ENCODE measurements around the gene NELFE. TPM values are rescaled to one million over a fixed set of nuclear protein-coding genes. Genes with fewer than 3 reads are reported as not detected.
A peak's percentile ranks its signal among the peaks of the same experiment; 100 is the strongest.
"Not testable (repeated sequence)": the region's sequence is repeated elsewhere in the genome, so short reads cannot be mapped to it uniquely, and the experiment has no call there.

The NELFE gene
- total RNA-seq, 1 donor from 2014 or later, result 87.1 TPM

DNA sequence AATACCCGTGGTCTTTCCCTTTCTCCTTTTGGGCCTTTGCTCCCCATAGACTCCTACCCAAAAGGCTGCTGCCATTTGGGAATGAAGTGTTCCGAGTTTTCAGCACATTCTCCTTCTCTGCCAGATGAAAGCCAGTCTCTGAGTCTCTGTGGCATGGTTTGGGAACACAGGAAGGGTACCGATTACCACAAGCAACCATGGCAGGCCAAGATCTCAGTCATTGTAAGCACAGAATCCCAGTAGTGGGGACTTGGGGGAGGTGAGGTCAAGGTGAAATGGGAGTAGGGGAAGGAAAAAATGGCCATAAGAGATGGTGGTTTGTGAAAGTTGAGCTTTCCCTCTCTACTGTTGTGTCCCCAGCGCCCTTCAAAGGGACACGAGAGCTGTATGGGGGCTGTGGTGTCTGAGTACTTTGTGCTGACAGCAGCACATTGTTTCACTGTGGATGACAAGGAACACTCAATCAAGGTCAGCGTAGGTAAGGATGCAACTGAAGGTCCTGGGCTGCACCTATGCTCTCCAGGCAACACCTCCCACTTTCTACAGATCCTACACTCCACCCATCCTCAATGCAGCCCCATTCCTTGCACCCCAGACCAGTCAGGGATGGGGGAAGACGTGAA, 8.7 kb downstream of the NELFE start:
- DNase-seq (ENCODE audit: low read depth), result no peak

DNA sequence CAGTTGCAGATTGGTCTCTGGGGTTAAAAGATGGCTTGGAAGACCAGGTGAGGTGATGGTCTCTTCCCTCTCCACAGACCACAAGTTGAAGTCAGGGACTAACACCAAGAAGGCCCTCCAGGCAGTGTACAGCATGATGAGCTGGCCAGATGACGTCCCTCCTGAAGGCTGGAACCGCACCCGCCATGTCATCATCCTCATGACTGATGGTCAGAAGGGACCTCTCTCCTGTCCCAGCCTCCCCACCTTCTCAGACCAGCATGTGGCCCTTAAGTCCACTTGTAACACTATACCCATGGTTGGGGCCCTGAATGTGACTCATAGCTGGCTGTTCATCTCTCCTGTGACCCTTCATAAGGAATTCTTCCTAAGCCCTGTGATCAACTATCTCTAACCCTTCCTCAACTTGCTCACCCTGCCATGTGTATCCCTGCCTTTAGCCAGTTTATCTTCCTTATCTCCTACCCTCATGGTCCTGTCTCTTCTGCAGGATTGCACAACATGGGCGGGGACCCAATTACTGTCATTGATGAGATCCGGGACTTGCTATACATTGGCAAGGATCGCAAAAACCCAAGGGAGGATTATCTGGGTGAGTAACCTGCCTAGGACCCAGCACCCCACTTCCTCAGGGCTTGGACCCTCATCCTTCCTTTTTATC, 9.9 kb downstream of the NELFE start:
- DNase-seq (ENCODE audit: low read depth), result no peak

DNA sequence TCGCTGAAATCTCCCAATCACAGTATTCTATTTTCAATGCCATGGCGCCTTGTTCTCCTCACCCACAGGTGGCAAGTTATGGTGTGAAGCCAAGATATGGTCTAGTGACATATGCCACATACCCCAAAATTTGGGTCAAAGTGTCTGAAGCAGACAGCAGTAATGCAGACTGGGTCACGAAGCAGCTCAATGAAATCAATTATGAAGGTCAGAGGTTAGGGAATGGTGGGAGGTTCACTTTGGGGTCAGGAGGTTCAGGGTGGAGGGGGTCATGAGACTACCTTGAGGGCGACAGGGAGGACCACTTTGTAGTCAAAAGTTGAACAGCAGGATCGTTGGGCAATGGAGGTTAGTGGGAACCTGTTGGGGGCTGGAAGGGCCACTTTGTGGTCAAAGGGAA, 10.5 kb downstream of the NELFE start:
- DNase-seq (ENCODE audit: low read depth), result no peak

DNA sequence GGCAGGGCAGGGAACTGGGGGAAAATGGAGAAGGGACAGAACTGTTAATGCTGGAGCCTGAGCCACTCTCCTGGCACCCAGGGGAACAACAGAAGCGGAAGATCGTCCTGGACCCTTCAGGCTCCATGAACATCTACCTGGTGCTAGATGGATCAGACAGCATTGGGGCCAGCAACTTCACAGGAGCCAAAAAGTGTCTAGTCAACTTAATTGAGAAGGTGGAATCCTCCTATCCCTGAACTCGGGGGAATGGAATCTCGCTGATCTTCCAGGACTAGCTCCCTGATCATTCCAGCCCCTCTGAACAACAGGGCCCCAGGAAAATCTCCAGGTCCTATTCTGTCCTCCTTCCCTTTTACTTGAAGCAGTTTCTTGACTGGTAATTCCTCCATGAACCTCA, 10.9 kb downstream of the NELFE start:
- no peak for DNase-seq (ENCODE audit: low read depth)

DNA sequence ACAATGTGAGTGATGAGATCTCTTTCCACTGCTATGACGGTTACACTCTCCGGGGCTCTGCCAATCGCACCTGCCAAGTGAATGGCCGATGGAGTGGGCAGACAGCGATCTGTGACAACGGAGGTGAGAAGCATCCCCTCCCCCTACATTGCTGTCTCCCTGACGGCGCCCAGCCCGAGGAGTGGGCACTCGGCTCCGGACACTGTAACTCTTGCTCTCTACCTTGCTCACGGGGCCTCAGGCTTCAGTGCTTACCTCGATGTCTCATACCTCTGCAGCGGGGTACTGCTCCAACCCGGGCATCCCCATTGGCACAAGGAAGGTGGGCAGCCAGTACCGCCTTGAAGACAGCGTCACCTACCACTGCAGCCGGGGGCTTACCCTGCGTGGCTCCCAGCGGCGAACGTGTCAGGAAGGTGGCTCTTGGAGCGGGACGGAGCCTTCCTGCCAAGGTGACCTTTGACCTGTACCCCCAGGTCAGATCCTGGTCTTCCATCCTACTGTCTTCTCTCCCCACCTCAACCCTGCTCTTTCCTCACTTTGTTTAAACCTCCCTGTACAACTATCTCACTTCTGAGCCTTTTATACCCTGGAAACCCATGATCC, 11.6 kb downstream of the NELFE start:
- no peak for DNase-seq (ENCODE audit: low read depth)

DNA sequence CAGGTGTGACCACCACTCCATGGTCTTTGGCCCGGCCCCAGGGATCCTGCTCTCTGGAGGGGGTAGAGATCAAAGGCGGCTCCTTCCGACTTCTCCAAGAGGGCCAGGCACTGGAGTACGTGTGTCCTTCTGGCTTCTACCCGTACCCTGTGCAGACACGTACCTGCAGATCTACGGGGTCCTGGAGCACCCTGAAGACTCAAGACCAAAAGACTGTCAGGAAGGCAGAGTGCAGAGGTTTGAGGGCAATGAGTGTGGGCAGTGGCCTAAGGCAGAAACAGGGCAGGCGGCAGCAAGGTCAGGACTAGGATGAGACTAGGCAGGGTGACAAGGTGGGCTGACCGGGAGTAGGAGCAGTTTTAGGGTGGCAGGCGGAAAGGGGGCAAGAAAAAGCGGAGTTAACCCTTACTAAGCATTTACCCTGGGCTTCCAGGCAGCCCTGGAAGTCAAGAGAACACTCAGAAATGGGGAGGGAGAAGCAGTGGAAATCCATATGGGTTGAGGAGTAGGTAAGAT, 12.3 kb downstream of the NELFE start:
- no peak for DNase-seq (ENCODE audit: low read depth)

DNA sequence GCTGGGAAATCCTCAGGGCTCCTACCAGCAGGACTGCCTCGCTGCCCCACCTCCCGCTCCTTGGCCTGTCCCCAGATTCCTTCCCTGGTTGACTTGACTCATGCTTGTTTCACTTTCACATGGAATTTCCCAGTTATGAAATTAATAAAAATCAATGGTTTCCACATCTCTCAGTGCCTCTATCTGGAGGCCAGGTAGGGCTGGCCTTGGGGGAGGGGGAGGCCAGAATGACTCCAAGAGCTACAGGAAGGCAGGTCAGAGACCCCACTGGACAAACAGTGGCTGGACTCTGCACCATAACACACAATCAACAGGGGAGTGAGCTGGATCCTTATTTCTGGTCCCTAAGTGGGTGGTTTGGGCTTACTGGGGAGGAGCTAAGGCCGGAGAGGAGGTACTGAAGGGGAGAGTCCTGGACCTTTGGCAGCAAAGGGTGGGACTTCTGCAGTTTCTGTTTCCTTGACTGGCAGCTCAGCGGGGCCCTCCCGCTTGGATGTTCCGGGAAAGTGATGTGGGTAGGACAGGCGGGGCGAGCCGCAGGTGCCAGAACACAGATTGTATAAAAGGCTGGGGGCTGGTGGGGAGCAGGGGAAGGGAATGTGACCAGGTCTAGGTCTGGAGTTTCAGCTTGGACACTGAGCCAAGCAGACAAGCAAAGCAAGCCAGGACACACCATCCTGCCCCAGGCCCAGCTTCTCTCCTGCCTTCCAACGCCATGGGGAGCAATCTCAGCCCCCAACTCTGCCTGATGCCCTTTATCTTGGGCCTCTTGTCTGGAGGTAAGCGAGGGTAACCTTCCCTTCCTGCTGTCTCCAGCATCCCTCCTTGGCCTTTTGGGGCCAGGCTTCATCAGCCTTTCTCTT, 13.0 kb downstream of the NELFE start, which contains the start of gene CFB:
TSS of gene CFB (plus strand) at position 589 of the 863 bp plus-strand sequence. CDS start at position 716, 127 bp downstream.
- DNase-seq (ENCODE audit: low read depth), result peak; percentile 66

DNA sequence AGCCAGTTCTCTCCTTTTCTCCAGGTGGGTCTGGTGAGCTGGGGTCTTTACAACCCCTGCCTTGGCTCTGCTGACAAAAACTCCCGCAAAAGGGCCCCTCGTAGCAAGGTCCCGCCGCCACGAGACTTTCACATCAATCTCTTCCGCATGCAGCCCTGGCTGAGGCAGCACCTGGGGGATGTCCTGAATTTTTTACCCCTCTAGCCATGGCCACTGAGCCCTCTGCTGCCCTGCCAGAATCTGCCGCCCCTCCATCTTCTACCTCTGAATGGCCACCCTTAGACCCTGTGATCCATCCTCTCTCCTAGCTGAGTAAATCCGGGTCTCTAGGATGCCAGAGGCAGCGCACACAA, 13.6 kb downstream of the NELFE start:
- no peak for DNase-seq (ENCODE audit: low read depth)

DNA sequence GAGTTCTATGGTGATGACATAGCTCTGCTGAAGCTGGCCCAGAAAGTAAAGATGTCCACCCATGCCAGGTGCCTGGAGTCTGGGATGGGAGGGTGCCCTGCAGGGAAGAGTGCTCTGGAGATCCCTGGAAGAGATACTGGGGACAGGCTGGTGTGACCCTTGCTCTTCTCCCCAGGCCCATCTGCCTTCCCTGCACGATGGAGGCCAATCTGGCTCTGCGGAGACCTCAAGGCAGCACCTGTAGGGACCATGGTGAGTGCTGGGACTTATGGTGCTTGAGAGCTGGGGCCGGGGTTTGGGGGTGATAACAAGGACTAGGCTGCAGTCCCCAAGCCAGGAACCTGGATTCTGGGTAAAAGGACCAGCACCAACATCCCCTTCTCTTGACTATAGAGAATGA, 15.0 kb downstream of the NELFE start:
- DNase-seq (ENCODE audit: low read depth), result no peak

DNA sequence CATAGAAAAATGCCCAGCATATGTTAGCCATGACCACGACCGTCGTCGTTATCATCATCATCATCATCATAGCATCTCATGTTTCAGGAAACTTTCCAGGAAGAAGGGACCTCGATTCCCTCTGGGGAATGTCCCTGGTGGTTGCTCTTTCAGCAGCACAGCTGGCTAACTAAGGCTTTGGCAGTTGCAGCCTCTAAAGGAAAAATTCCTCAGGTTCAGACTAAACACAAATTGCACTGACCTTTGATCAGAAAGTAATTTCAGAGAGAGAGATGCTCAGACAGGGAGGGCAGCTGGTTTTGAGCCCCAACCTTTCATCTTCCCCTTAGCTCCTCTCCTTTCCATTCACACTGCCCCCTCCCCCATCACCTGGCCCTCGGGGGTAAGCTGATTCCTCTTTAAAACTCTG, 18.5 kb downstream of the NELFE start:
- DNase-seq (ENCODE audit: low read depth), result peak; percentile 41

DNA sequence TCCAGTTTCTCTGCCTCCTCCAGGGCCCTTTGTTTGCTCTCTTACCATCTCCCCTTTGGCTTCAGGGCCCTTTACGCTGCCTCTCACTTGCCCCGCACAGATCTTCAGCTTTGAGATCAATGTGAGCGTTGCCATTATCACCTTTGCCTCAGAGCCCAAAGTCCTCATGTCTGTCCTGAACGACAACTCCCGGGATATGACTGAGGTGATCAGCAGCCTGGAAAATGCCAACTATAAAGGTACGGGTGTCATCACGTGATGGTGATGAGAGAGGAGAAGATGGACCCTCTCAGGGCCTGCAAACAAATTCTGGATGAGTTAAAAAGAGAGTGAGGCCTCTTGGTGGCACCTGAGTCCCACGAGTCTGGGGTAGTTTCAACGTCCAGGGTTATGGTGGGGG, 22.9 kb downstream of the NELFE start:
- DNase-seq (ENCODE audit: low read depth), result no peak

DNA sequence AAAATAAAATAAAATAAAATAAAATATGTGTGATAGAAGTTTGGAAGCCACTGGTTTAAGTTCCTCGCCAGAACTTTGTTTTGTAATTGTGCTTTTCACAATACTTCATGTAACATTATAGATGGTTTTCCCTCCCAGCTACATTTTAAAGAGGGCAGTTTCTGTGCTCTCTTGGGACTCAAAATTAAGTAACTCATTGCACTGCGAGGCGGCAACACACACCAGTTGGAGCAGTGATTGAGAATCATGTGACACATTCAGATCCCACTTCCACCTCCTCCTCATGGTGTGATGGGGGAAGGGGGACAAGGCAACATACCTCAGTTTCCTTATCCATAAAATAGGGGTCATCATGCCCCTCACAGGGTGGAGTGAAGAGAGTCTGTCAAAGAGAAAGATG, 23.8 kb downstream of the NELFE start:
- DNase-seq (ENCODE audit: low read depth), result no peak

DNA sequence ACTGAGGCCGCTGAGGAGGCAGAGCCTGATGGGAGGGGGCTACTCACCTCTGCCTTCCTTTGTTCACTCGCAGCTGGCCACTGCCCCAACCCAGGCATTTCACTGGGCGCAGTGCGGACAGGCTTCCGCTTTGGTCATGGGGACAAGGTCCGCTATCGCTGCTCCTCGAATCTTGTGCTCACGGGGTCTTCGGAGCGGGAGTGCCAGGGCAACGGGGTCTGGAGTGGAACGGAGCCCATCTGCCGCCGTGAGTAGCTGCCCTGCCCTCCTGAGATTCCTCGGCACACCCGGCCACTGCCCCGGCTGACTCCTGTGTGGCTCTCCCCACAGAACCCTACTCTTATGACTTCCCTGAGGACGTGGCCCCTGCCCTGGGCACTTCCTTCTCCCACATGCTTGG, 25.2 kb downstream of the NELFE start:
- DNase-seq (ENCODE audit: low read depth), result no peak

DNA sequence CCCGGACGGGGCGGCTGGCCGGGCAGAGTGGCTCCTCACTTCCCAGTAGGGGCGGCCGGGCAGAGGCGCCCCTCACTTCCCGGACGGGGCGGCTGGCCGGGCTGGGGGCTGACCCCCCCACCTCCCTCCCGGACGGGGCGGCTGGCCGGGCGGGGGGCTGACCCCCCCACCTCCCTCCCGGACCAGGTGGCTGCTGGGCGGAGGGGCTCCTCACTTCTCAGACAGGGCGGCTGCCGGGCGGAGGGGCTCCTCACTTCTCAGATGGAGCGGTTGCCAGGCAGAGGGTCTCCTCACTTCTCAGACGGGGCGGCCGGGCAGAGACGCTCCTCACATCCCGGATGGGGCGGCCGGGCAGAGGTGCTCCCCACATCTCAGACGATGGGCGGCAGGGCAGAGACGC, 26.6 kb downstream of the NELFE start:
- not testable (repeated sequence) for DNase-seq (ENCODE audit: low read depth)

DNA sequence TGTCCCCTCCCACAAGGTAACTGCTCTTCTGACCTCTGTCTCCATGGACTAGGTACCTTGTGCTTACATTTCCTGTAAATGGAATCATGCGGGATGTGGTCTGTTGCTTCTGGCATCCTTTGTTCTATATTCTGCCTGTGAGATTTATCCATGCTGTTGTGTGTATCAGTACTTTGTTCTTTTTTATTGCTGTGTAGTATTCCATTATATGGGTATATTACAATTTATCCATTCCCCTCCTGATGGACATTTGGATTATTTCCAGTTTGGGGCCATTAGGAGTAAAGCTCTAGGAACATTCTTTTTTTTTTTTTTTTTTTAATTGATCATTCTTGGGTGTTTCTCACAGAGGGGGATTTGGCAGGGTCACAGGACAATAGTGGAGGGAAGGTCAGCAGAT, 27.8 kb downstream of the NELFE start:
- DNase-seq (ENCODE audit: low read depth), result no peak

DNA sequence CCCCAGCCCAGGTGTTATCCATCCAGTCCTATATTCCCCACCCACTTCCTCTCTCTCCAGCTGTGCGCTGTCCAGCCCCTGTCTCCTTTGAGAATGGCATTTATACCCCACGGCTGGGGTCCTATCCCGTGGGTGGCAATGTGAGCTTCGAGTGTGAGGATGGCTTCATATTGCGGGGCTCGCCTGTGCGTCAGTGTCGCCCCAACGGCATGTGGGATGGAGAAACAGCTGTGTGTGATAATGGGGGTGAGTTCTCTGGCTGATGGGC, 30.2 kb downstream of the NELFE start:
- DNase-seq (ENCODE audit: low read depth), result no peak

DNA sequence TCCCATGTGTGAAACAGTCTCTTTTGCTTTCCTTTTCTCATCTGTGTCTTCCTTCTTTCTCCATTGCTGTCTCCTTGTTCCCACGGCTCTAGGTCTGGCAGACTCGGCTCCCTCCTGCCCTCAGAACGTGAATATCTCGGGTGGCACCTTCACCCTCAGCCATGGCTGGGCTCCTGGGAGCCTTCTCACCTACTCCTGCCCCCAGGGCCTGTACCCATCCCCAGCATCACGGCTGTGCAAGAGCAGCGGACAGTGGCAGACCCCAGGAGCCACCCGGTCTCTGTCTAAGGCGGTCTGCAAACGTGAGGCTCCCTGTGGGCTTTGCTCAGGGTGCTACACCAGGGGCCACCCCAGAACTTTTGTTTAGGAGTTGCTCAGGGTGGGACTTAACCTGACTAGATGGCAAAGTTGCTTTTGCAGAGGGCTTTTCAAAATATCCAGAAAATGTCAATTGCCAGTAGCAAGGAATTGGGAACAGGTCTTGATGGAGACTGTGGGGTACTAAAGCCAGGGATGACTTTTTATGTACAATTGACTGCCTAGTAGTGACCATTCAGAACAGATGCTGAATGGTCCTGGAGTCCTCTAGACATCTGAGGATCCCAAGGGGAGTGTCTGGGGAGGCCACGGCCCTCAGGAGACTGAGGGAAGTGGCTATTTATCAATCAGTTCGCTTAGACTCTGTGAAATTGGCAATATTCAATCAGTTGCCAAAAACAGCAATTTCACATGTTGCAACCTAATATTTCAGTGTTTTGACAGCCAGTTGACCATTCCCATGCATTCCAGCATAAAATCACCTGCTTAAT, 30.7 kb downstream of the NELFE start:
- no peak for DNase-seq (ENCODE audit: low read depth)

DNA sequence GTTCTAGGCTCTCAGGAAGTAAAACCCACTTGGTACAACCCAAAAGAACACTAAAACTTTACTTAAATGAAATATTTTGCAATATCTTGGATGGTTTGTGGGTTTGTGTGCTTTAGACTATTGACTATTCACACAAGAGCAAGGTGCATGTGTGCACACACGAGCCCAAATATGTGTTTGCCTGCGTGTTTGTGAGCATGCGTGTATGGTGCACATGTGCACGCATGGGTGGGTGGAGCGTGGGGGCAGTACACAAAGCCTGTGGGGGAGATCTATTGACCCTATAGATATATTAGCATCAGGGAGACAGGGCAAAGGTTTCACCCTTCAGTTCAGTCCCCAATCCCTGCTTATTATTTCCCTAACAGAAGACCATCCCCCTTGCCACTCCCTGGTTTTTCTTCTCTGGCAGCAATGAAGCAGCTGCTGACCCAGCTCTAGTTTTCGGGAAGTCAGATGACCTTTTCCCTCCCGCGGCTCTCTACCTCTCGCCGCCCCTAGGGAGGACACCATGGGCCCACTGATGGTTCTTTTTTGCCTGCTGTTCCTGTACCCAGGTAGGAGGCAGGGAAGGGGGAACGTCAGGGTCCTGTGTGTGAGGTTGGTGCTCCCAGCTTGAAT, 31.4 kb downstream of the NELFE start, which contains the start of gene C2:
TSS of gene C2 (plus strand) at position 476 of the 621 bp plus-strand sequence. CDS start at position 512, 36 bp downstream.
- DNase-seq (ENCODE audit: low read depth), result peak; percentile 37

DNA sequence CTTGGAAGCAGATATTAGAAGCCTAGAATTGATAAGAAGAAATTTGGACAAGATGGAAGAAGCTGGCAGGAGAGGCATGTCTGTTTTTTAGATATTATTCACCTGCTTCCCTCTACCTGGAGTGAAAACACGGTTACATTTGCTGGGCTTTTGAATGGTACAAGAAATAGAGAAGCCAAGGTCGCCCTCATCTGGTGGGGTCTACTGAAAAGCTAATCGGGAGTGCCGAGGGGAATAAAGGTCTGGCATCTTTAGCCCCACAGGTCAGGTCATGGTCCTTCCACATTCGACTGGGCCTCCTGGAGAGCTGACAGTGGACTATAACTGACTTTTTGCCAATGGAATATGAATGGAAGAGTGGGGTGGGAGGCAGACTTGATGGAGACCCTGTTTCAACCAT, 35.8 kb downstream of the NELFE start:
- DNase-seq (ENCODE audit: low read depth), result peak; percentile 14

DNA sequence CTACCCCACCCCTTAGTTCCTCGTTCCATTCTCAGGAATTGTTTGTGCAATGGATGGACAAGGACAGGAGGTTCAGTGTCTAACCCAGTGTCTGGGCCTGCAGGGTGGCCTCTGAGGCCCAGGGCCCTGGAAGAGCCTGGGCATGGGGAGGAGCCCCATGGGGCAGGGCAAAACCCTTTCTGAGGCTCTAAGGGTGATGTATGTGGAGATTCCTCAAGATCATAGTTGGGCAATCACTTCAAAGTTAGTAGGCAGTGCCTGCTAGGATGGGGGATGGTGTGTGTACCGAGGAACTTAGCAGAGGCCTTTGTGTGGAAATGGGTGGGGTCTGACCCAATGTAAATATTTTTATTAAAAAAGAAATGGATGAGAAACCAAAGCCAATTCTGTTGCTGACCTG, 38.0 kb downstream of the NELFE start:
- DNase-seq (ENCODE audit: low read depth), result no peak
